Fibroblast of upper back skin (primary cell): ENCODE data around the gene SPATS2.
A peak's percentile ranks its signal among the peaks of the same experiment; 100 is the strongest.

ENCODE experiments used
- DNase-seq: peaks from one replicate; pipeline ENCODE4 v3.0.0-alpha.2; 2013

SPATS2 gene

GRCh38 chr12:49560695-49561094, 193.4 kb downstream of the SPATS2 start:
- DNase-seq, result no peak

DNA sequence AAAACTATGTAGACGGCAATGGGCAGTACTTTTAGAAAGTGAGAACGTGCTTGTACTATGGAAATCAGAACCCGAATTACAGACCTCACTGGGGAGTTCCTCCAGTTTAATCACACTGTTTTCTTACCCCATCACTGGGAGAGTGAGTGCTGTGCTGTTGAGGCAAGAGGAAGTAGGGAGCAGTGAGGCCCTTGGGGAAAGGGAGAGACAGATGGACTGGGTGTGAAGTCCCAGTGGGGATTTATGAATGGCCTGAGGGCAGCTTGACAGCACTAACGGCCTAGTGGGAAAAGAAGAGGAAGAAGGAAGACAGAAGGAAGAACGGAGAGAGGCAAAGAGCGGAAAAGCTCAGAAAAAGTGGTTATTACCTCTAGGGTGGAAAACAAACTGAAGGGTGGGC, 195.0 kb downstream of the SPATS2 start:
- no peak for DNase-seq

DNA sequence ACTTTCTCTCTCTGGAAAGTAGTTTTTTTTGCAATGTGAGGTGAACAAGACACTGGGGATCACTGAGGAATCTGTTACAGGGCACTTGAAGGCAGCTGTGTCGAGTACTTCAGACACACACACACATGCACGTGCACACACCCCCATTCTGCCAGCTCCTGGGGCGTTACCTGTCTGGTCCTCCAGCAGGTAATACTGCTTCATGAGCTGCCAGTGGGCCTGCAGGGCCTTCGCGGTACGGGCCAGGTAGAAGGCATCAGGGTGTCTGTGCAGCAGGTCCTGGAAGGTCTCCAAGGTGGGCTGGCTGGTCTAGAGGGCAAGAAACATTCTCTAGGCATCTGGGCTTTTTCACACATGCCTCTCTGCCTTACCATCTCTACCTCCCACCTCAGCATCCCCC, 195.6 kb downstream of the SPATS2 start:
- no peak for DNase-seq

GRCh38 chr12:49563951-49564685, 196.9 kb downstream of the SPATS2 start:
- DNase-seq, result no peak

DNA sequence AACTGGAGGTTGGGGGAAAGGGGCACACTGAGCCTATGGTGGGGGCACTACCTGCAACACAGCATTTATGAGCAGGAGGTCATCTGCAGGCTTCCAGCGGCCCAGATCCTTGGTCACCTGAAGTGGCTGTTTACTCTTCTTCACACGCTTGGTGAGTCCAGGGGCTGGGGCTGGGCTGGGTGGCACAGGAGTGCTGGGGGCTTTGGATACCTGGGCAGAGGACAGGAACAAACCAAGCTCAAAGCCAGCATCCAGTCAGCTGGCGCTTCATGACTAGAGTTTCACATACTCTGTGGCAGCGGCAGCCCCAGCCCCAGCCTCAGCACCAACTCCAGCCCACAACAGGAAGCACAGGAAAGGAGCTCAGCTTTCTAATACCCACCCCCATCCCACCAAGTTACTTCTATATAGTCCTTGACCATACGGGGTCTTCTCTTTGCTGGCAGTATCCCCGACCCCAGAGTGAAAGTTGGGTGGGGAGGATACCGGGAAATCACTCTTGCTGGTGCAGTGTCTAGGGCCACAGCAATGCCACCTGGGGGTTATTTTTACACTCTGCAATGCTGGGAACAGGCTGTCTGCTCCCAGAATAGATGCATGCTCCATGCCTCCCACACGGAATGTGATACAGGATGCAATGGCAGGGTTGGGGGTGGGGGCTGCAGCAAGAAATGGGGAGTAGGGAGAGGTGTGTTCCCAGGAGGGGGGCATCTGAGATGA, 197.6 kb downstream of the SPATS2 start:
- no peak for DNase-seq

DNA sequence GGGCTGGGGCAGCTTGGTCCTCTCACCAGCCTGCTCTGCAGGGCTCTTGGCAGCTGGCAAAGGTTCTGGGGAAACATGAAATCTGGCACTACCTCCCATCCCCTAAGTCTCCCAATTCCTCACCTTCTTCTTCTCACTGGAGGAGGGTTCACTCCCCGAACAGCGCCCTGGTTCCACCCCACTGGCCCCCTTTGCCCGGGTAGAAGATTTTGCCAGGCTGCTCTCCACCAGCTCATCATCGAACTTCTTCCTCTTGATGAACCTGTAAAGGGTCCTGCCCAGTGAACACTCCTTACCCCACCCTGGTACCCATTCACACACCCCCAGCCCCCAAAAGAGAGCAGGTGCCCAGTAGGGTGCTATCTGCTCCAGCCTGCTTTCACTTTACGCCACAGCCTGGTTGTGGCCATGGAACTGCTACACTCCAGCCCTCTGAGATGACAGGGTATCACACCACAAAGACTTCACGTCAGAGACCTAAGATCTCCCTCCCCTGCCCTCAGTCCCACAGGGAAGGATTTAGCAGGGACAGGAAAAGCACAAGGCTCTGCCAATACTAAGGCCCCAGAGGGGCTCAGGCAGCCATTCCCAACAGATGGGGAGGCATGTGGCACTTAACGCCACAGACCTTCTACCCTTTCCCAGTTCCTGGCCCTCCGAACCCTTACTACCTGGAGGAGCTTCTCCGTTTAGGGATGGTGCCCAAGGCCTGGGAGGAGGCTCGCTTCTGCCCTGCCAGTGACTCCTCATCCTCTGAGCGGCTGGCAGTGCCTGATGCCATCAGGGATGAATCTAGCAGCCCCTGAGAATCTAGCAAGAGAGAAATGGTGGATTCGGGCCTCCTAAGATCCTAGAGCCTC, 198.4 kb downstream of the SPATS2 start:
- DNase-seq, result no peak

GRCh38 chr12:49566361-49566760, 199.1 kb downstream of the SPATS2 start:
- no peak for DNase-seq

- no peak for DNase-seq
These were observed 200.0 kb downstream of the SPATS2 start for GRCh38 chr12:49567302-49567610.

GRCh38 chr12:49567611-49568441, 200.6 kb downstream of the SPATS2 start, which contains the start of gene MCRS1:
Gene MCRS1 (minus strand): TSS chr12:49568142. CDS start chr12:49566731, 1,411 bp downstream.
- peak; percentile 91 for DNase-seq

DNA sequence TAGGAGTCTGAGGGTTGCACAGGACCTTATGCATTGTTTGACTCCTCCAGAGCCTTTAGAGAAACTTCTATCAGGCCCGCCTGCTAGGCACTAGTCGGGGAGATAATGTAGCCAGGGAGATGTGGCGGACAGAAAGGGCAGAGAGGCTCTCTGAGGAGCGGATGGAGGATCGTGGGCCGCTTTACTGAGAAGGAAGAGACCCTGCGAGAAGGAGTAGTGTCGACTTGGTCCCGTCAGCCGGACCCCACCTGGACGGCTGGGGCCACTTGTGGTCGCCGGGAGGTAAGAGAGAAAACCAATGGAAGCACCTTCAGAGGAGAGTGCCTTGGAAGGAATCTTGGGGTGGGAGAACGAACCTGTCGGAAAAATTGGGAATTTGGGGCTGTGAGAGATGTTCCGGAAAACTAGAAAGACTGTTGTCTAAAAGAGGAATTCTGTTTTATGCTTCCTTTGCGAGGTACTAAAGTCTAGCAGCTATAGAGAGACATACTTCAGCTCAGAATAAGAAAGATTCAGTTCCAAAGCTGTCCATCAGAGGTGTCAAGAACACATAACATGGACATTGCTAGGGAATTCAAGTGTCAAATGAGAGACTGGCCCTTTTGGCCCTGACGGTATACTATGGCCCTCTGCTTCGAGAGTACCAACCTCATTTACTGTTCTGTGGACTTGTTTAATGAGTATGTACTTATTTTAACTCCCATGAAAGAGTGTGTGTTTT, 201.3 kb downstream of the SPATS2 start:
- no peak for DNase-seq
